LoVo (cell line): ENCODE data around the gene LOC128125822.
A peak's percentile ranks its signal among the peaks of the same experiment; 100 is the strongest.

Source experiments
- DNase-seq: peaks from one replicate; pipeline ENCODE4 v3.0.0-alpha.2; 2016; ENCODE audit warnings: low spot score

LOC128125822 gene

DNA sequence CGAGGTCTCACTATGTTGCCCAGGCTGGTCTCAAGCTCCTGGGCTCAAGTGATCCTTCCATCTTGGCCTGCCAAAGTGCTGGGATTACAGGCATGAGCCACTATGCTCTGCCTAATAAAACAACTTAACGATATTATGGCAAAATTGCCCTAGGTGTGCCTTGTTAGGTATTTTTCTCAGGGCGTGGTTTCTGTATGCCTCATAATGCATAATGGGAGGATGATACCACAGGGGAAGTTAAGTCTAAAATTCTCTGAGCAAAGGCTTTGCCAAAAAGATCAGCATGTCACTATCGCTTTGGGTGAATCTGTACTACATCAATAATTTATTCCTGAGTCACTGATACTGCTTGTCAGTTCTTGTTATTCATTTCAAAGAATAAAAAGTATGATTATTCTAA lies 15.9 kb upstream of the LOC128125822 start:
- DNase-seq: no peak

DNA sequence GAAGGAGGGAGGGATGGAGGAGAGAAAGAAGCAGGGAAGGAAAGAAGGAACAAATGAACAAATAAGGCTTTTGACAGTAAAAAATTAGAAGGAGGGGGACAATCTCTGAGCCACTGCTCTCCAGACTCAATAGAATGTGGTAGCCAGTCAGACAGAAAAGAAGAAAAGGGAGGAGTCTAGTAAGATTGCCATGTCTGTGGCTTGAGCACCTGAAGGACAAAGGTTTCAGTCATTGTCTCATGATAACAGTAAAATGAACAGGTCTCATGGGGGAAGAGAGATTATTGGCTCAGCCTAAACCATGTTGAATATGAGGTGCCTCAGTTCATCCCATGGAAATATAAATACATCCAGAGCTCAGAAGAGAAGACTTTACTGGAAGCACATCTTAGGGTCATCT lies 14.0 kb upstream of the LOC128125822 start:
- DNase-seq: no peak

DNA sequence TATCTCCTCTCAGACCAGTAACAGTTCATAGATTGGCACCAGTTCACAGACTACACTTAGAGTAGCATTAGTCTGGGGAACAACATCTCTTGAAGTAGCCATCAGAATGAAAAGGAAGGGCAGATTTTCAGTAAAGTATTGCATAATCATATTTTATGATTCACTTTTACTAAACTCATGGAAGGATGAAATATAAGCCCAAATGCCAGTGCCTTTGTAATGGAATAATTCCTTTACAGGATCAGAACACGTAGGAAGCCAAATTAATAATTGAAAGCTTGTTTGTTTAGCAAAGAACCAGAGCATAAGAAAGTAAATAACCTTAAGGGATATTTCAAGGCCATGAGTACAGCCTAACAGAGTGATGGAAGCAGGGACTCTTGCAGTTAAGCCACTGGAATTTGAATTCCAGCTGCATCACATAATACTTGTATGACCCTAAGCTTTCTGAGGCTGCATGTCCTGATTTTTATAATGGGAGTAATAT lies 11.4 kb upstream of the LOC128125822 start:
- no peak for DNase-seq

DNA sequence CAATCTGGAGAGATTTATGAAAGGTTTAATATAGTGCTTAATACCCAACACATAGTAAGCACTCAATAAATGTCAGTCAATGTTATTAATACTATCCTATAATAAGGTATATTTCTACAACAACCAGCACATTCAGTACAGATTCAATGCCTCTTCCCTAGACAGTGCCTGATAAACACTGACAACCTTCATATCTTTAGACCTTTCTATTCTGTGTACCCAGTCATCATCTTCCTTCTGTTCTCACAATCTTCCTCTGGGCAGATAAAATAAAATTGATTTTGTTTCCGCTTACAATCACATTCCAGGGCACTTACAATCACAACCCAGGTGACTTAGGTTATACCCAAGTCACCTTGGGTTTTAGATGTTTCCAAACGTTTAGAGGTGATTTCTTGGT lies 11.0 kb upstream of the LOC128125822 start:
- no peak for DNase-seq

DNA sequence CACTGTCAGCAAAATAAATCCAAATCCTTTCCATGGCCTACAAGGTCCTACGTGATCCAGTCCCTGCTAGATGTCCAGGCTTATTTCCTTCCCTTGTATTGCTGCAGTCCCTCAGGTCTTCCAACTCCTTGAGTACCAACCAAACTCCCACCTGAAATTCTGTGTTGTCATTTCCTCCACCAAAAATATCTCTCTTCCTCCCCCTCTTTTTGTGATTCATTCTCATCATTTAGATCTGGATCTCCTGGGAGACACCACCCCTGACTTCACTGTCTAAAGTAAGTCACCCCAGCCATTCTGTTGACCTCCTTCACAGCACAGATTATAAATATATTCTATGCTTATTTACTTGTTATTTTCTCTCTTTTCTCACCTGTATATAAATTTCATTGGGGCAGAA lies 9.0 kb upstream of the LOC128125822 start:
- no peak for DNase-seq

DNA sequence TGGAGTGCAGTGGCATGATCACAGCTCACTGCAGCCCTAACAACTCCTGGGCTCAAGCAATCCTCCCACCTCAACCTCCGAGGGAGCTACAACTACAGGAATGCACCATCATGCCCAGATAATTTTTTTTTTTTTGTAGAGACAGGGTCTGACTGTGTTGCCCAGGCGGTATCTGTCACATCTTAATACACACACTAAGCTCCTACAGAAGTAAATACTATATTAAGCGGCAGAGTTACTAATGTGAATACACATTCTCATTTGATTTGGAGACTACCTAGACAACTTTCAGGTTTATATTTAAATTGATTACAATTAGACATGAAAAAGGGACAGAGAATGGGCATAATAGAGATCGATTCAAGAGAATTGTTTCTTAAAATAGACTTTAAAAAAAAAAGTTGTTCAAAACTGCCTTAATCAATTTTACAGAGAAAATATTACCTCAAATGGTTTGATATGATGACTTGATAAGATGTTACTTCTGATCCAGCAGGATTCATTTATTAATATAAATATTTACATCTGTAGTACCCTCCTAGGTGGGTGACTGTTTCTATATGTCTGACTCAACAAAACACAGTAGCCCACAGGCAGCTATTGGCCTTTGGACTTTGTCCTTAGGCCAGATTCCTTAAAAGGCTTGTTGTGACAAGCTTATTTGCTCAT lies 7.1 kb upstream of the LOC128125822 start:
- DNase-seq: peak; percentile 72

DNA sequence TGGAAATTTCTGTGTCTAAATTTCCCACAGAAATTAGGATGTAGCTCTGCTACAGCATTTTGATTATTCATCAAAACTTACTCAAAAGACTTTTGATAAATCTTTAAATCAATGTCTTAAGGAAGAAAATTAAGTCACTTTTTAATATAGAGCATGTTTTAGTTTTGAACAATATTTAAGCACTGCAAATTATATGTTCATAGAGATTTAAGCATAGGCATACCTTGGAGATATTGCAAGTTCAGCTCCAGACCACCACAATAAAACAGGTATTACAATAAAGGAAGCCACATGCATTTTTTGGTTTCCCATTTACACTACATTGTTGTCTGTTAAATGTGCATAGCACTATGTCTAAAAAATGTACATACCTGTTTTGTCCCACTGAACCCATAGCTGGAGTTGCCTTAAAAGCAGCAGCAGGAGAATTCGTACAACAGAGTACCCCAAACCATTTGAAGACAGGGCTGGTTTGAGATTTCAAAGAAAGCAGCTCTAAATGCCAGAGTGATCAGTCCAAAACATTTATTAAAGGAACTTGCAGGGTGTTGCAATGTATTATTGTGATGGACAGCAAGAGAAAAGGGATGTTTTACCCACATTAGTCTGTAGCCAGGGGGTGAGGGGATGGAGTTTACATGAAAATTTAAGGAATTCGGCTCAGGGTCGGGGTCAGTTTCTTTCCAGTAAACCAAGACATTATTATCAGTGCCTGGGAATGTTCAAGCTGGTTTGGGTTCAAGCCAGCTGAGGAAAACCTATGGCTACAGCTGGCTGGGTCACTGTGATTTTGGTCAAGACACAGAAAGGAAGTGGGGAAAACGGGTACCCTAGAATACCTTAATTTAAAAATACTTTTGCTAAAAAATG lies 6.3 kb upstream of the LOC128125822 start:
- DNase-seq: no peak

DNA sequence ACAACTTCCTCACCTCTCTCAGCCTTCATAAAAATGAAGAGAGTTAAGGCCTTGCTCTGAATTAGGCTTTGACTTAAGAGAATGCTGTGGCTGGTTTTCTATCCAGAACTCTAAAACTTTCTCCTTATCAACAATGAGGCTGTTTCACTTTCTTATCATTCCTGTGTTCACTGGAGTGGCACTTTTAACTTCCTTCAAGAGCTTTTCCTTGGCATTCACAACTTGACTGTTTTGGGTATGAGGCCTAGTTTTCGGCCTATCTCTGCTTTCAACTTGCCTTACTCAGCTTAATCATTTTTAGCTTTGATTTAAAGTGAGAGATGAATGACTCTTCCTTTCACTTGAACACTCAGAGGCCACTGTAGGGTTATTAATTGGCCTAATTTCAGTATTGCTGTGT lies 4.3 kb upstream of the LOC128125822 start:
- DNase-seq: no peak

DNA sequence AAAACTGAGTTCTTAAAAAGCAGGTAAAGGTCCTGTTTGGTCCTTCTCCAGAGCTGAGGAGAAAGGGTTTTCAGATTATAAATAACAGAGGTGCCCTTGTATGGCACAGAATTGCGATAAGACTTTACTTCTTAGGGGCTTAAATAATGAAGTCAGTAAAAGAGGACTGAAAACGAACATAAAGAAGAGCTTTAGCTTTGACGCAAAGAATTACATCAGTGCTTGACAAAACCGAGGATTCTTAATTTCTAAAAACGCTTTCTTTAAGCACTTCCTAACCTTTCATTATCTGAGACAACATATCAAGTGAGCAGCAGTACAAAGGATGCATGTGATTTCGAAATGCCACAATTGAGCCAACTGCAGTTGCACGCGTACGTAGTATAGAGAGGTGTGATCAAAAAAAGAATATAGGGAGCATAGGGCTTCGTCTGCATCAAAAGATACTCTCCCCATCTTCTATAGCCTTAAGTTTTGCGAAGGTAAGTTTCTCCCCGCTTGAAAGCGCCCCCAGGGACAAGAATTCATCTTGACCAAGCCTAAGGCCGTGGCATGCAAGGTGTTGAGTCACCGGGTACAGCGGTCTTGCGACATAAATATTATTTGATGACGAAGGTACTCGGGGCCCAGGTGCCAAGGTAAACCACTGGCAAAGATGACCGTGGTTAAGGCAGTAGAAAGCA lies 778 bp upstream of the LOC128125822 start:
- DNase-seq: peak; percentile 81

DNA sequence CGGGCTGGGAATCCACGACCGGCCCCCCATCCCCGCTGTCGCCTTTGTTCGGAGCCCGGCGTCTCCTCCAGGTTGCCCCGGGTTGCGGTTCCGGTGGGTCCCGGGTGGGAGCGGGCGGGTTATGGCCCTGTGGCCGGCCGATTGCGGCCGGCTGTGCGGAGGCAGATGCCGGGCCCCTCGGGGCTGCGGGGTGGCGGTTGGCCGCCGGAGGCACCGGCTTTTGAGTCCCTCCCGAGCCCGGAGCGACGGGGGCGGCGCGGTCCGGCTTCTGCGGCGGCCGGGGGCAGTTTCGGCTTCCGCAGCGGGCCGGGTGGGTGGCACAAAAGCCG lies 431 bp downstream of the LOC128125822 start:
- no peak for DNase-seq

DNA sequence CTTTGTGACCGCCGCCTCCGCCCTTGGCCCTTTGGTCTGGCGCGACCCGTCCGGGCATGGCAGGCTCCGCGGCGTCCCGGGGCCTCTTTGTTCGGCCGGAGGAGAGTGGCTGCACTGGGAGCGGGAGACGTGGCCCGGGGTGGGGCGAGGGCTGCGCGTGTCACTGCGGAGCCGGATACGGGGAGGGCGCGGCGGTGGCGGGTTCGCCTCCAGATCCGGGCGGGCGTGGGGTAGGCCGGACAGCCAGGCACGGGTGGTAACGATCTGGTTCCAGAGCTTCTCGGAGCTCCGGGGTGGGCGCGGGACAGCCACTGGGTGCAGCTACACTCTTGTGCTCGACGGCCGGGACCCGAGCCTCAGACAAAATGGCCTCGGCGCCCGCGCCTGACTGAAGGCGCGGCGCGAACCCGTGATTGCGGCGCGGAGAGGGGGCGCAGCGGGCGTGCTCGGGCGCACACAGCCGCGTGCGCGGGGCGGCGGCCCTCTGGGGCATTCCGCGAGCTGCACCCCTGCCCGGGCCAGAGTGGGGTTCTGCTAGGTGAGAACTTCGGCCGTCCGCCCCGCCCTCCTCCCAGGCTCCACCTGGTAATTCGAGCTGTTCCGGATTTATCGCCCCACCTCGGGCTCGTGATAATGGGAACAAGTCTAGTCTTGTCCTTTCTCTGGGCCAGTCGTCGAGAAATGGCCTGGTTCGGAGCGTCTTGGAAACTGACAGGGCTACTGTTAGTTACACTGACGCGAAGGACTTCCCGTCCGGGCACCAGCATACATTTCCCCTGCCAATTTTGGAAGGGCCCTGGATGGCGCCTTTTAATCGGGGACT lies 1.0 kb downstream of the LOC128125822 start:
- DNase-seq: peak; percentile 87

DNA sequence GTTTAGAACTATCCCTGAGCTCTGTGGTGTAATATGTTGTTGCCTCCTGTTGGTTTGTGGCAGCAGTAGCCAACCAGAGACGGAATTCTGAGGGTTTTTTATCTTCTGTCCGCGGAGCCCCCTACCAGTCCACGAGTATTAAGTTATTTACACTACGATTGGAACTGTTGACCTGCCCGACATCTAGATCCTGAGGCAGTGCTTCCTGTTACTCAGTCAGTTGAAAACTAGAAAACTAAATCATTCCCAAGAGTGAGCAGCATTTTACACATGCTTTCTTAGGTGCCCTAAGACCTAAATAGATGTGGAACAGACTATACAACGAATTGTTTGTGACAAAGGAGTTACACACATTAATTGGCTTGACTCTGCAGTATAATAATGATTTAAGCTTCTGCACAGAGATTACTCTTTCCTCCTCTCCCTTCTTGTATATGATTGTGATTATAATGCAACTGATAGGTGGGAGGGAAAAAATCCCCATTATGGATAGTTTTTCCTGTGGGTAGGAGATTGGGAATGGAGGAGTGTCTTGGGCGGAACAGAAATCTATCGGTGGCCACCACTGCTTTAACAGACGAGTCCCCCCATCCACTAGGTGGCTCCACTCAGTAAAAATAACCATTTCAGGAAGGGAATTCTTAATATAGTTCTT lies 1.7 kb downstream of the LOC128125822 start:
- peak; percentile 80 for DNase-seq

DNA sequence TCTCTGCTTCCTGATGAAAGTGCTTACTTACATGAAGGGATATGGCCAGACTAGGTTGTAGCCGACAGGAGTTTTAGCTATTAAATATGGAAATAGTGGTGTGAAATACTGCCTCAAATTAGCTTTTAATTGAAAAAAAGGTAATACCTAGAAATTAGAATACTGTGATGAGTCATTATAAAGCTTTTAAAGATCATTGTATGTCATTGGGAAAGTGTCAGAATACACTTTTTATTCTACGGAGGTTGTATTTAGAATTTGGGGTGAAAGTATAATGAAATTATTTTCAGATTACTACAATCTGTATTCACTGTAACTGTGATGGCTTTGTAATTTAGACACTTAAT lies 2.2 kb downstream of the LOC128125822 start:
- no peak for DNase-seq

DNA sequence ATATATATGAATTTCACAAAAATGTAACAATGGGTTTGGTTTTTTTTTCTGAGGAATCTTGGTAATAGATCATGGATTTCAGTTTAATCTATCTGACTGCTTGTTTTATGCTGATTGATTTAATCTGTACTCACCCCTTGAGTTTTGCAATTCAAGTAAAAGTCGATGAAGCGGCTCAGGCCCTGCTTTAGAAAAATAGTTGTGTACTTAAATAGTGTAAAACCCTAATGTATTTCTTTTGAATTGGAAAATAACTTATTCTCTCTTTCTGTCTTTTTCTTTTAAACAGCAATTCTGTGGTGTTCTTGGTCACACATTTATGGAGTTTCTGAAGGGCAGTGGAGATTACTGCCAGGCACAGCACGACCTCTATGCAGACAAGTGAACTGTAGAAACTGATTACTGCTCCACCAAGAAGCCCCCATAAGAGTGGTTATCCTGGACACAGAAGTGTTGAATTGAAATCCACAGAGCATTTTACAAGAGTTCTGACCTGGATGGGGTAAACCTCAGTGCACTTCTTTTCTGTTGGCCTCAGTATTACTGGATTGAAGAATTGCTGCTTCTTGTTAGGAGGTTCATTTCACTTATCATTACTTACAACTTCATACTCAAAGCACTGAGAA lies 4.0 kb downstream of the LOC128125822 start:
- DNase-seq: no peak

DNA sequence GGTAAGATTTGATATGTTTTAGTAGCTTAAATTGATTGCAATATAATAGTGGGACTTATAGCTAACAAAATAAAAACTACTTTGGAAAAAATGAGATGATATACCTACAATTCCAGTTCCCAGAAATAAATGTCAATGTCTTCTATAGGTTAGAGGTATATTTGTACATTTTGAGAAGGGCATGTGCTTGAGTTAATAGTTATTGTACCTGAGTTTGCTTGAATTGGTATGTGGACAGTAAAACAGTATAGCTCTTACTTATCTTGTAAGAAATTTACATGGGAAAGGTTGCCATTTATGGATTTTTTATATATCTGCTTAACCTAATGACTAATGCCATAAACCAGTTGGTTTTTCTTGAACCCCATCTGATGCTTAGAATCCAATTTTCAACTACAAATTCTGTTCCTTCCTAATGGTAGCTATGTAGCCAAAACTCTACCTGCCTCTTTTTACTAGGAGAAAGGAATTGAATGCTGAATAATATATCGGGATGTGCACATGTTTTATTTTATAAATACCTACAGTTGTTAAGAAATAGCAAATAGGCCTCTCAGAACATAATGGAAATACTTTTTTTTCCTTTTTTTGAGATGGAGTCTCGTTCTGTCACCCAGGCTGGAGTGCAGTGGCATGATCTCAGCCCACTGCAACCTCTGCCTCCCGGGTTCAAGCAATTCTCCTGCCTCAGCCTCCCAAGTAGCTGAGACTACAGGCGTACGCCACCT lies 4.9 kb downstream of the LOC128125822 start:
- DNase-seq: no peak

DNA sequence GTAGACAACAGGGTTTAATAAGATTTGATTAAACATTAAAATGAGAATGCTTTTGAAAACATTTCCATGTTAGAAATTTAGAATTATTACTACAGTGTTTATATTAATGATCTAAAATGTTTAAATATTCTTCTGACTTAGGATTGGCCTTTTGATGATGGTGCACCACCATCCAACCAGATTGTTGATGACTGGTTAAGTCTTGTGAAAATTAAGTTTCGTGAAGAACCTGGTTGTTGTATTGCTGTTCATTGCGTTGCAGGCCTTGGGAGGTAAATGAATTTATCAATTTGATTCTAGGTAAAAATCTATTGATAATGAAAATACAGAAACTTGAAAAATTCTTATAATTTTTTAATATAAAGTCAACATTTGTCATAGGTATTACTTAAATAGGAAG lies 6.5 kb downstream of the LOC128125822 start:
- DNase-seq: no peak

DNA sequence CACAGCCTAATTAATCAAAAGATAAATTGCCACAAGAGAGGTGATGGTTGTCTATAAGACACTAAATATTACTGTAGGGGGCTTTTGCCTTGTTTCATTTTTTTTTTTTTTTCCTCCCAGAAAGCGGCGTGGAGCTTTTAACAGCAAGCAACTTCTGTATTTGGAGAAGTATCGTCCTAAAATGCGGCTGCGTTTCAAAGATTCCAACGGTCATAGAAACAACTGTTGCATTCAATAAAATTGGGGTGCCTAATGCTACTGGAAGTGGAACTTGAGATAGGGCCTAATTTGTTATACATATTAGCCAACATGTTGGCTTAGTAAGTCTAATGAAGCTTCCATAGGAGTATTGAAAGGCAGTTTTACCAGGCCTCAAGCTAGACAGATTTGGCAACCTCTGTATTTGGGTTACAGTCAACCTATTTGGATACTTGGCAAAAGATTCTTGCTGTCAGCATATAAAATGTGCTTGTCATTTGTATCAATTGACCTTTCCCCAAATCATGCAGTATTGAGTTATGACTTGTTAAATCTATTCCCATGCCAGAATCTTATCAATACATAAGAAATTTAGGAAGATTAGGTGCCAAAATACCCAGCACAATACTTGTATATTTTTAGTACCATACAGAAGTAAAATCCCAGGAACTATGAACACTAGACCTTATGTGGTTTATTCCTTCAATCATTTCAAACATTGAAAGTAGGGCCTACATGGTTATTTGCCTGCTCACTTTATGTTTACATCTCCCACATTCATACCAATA lies 7.8 kb downstream of the LOC128125822 start:
- DNase-seq: no peak

DNA sequence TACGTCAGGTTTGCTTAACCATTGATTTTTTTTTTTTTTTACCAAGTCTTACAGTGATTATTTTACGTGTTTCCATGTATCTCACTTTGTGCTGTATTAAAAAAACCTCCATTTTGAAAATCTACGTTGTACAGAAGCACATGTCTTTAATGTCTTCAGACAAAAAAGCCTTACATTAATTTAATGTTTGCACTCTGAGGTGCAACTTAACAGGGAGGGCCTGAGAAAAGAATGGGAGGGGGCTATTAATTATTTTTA lies 8.4 kb downstream of the LOC128125822 start:
- DNase-seq: no peak

DNA sequence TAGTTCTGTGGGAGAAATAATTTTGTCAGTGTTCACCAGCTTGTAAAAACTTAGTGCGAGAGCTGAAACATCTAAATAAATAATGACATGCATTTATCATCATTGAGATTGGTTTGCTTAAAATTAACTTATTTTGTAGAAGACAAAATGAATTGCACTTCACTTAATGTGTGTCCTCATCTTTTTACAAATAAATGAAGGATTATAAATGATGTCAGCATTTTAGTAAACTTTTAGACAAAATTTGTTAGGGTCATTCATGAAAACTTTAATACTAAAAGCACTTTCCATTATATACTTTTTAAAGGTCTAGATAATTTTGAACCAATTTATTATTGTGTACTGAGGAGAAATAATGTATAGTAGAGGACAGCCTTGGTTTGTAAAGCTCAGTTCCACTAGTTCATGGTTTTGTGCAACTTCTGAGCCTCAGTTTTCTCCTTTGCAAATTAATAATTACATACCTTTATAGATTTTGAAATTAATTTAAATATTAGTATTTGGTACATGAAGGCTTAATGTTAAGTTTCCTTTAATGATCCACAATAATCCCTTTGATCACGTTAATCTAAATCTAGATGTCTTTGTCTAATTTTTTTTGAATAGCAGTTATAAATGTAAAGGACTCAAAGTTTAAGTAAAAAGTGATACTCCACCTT lies 9.2 kb downstream of the LOC128125822 start:
- DNase-seq: no peak
